ENCODE measurements around the gene CHST12.

DNA sequence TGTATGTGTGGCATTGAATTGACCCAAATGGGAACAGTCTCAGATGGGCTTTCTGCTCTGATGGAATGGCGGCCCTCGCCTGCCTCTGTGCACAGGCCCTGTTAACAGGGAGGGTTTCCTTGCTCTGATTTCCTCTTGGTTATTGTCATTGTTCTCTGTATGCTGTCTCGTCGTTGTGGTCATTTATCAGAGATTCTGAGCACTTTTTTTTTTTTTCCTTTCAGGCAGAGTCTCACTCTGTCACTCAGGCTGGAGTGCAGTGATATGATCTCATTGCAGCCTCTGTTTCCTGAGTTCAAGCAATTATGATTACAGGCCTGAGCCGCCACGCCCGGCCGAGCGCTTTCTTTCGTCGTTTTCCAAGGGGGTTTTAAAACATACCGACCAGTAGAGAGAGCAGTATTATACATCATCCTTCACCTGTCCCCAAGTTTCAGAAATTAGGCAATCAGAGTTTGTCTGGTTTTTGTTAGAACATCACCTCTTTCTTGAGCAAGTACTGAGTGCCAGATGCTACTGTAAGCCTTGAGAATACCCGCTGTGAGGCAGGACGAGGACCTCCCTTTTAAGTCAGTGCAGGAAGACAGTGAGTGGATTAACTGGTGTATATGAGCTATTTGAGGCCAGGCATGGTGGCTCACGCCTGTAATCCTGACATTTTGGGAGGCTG, 6.5 kb downstream of the CHST12 start:
- TF ChIP-seq CTCF (IDR thresholded peaks at IDR 0.05; ENCODE audit: low read length) (no peak), EZH2 (optimal IDR thresholded peaks at IDR 0.05; ENCODE audit: low read depth, low read length) (no peak), EZH2phosphoT487 (IDR thresholded peaks at IDR 0.05; ENCODE audit: low read length) (no peak)

All from MM.1S (cell line).